Measurements from ENCODE around the gene RIN2. TPM values are rescaled to one million over a fixed set of nuclear protein-coding genes. Genes with fewer than 3 reads are reported as not detected.
"Not testable (repeated sequence)": the region's sequence is repeated elsewhere in the genome, so short reads cannot be mapped to it uniquely, and the experiment has no call there.

RIN2 gene
- total RNA-seq, 2 donors from 2014 or later: 33.1 to 56.6 TPM

DNA sequence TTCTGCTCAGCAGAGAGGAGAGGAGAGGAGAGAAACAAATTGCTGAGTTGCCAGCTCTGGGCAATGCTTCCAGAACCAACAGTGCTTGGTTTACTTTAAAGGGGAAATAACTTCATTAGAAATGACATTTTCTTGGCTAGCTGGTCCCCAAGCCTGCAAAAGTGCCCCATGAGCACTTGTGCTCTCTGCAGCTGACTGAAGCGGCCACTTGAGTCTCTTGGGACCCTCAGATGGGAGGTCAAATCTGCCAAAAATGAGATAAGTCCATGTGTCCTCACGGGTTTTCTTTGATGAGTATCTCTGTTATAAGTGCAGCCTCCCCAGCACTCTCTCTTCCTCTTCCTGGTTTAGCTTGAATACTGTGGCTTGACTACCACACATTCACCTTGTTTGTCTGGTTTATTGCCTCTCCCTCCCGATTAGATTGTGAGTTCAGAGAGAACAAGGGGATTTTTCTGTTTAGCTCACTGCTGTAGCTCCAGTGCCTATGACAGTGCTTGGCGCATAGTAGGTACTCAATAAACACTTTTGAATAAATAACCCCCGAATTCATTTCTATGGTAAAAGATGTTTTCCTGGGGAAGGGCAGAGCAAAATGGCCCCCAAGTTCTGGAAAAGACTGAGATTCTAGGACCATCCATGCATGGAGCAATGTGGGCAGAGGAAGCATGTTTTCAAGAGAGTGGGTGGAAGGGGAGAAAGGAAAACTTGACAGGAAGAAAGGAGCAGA, 7.0 kb upstream of the RIN2 start:
- Histone ChIP-seq H3K9me3 (peaks cover 0 to under 1% of the 10 kb centered on the region in 2 donors), H3K4me3 (no peak overlapping the region), H3K36me3 (no peaks in the 10 kb centered on the region), H3K4me1 (no peaks in the 10 kb centered on the region), H3K27me3 (no peaks in the 10 kb centered on the region), H3K27ac (no peak overlapping the region)
- TF ChIP-seq, protein P1, sequence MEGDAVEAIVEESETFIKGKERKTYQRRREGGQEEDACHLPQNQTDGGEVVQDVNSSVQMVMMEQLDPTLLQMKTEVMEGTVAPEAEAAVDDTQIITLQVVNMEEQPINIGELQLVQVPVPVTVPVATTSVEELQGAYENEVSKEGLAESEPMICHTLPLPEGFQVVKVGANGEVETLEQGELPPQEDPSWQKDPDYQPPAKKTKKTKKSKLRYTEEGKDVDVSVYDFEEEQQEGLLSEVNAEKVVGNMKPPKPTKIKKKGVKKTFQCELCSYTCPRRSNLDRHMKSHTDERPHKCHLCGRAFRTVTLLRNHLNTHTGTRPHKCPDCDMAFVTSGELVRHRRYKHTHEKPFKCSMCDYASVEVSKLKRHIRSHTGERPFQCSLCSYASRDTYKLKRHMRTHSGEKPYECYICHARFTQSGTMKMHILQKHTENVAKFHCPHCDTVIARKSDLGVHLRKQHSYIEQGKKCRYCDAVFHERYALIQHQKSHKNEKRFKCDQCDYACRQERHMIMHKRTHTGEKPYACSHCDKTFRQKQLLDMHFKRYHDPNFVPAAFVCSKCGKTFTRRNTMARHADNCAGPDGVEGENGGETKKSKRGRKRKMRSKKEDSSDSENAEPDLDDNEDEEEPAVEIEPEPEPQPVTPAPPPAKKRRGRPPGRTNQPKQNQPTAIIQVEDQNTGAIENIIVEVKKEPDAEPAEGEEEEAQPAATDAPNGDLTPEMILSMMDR (IDR thresholded peaks at IDR 0.05): no peak
- peak; percentile 32 for DNase-seq (ENCODE audit: low spot score)

DNA sequence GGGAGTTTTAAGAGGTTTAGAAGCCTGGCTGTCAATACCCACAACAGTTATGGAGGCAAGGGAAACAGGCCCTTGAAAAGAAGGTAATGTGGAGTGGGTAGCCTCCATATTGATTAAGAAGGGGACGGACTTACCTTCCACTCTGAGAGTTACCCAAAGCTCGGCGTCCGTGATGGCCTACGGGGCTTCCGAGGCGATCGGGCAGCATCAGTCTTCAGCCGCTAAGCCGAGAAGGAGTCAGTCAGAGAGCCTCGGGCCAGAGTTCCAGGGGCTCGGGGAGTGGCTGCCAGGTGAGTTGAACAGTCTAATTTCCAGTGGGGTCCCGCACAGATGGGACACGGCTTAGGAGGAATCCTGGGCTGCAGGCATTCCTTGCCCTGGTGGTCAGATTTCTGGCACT, 3.9 kb upstream of the RIN2 start:
- H3K27me3 ChIP-seq, H3K27ac ChIP-seq, H3K9me3 ChIP-seq, H3K4me3 ChIP-seq, H3K36me3 ChIP-seq: not testable (repeated sequence)
- H3K4me1 ChIP-seq: peaks cover 0 to 12% of the 10 kb centered on the region in 2 donors
- DNase-seq (ENCODE audit: low spot score): peak; percentile 18

DNA sequence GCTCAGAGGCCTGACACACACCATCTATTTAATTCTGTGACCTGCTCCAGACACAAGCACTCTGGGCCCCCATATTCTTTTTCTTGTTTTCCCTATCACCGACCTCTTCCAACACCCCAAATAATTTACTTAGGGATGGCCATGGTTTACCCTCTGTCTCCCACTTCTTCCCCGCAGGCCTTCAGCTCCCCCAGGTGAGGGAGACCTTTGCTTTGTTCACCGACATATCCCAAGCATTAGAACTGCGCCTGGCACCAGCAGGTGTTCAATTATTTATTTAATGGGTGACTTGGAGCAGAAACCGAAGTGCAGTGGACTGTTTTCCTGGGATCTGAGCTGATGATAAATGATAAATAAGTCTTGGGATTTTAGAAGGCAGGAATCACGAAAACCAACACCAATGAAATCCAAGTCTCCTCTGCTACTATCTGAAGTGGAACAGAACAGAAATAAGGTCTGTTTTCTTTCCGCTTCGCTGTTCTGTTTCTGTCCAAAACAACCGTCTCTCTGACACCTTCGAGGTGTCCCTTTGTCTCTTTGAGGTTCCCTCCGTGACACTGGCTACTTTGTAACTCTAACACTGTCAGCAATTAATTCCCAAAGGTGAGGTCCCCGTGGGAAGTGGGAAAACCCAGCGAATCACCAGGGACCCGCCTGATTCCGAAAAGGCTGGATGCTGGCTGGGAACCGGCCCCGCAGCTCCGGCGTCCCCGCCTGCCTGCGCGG, 1.1 kb upstream of the RIN2 start:
- Histone ChIP-seq H3K4me1 (peaks cover 0 to 39% of the 10 kb centered on the region in 2 donors), H3K27ac (peak overlapping the region; percentile 91 to 98), H3K4me3 (peak overlapping the region; percentile 61 to 86), H3K27me3 (no peaks in the 10 kb centered on the region), H3K36me3 (no peaks in the 10 kb centered on the region), H3K9me3 (no peaks in the 10 kb centered on the region)
- TF ChIP-seq, protein P1 (IDR thresholded peaks at IDR 0.05): no peak
- peak; percentile 38 for DNase-seq (ENCODE audit: low spot score)

DNA sequence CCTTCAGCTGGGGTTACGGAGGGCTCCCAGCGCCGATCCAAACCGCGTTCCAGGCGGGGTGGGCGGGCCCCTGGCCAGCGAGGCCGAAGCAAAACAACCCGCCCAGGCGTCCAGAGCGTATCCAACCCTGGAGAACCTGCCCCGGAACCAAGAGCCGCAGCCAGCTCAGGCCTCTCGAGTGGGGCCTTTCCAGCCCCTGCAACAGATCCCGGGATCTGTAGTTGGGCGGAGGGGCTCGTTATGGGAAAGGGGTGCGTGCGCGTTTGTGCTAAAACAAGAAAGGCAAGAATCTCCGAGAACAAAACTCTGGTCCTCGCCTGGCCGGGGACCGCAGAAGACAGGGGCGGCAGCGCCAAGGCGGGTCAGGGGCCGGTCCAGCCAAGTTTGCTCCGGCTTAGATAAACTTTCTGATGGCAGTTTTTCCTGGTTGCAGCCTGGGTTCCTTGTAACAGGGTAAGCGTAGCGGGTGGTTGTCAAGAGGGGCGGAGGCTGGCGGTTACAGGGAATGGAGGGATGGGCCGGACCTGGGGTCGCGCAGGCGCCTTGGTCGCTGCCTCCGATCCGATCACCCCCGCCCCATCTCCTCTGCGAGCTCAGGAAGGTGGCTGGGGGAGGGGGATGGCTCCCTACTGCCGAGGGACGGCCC, 448 bp upstream of the RIN2 start:
- Histone ChIP-seq H3K27ac (peak overlapping the region; percentile 91 to 98), H3K4me3 (peak overlapping the region; percentile 61 to 86), H3K4me1 (peaks cover 0 to 42% of the 10 kb centered on the region in 2 donors), H3K36me3 (no peaks in the 10 kb centered on the region), H3K27me3 (no peaks in the 10 kb centered on the region), H3K9me3 (no peaks in the 10 kb centered on the region)
- DNase-seq (ENCODE audit: low spot score): peak; percentile 92
- TF ChIP-seq, protein P1 (IDR thresholded peaks at IDR 0.05): no peak

DNA sequence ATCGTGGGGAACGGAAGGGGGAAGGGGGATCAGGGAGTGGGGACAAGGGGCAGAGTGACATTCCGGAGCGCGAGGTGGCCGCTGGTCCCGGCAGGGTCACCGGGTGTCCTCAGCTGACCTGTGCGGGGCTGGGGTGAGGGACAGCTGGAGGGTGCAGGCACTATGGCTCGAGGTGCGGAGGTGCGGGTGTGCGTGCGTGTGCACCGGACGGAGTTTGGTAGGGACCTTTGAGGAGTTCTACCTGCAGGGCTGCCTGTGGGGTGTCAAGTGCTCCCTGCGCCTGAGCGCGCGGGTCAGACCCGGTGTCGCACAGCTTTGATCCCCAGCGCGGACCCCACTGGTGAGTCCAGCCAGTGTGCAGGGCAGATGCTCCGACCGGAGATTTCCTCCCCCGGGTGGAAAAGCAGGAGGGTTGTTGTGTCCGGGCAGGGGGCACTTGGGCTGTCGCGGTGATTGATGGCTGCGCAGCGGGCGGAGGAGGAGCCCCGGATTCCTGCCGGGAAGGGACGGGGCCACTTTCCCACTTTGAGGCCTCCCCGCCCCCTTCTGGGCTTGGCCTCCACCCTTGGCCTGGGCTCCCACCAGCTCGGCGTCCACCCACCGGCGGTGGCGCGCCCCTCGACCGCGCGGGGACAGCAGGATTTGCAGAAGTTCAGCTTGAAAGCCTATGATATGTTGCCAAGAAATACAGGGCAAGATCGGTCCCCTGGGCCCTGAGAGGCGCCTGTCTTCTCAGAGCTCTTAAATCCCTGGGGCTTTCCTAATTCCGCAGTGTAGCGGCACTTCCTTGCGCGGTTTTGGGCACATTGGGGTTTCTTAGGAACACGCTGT, 658 bp downstream of the RIN2 start:
- Histone ChIP-seq H3K4me1 (peaks cover 0 to 42% of the 10 kb centered on the region in 2 donors), H3K4me3 (peak overlapping the region; percentile 61 to 86), H3K27ac (peak overlapping the region; percentile 91 to 98), H3K36me3 (no peaks in the 10 kb centered on the region), H3K9me3 (no peaks in the 10 kb centered on the region), H3K27me3 (no peaks in the 10 kb centered on the region)
- TF ChIP-seq, protein P1 (IDR thresholded peaks at IDR 0.05): peak in 1 of 2 donors; percentile 25
- peak; percentile 82 for DNase-seq (ENCODE audit: low spot score)
